Endodermal cell (in vitro differentiated cells): ENCODE measurements around the gene TFAP2A. TPM values are rescaled to one million over a fixed set of nuclear protein-coding genes. Genes with fewer than 3 reads are reported as not detected.

ENCODE experiments used
- DNase-seq: peaks from one replicate; pipeline ENCODE4 v3.0.0-alpha.2; 2017
- H3K27ac ChIP-seq: 2 replicates; pipeline ENCODE4 v1.5.1; 2013; ENCODE audit warnings: mild to moderate bottlenecking, low read depth, low read length, moderate library complexity
- H3K27me3 ChIP-seq: 2 replicates; pipeline ENCODE4 v1.6.1; 2013; ENCODE audit warnings: mild to moderate bottlenecking, low read length, moderate library complexity; ENCODE audit not compliant: insufficient read depth, control insufficient read depth, poor library complexity, severe bottlenecking
- H3K36me3 ChIP-seq: 2 replicates; pipeline ENCODE4 v1.7.0; 2013; ENCODE audit warnings: mild to moderate bottlenecking, low read length, moderate library complexity; ENCODE audit not compliant: control insufficient read depth, insufficient read depth
- H3K4me1 ChIP-seq: one replicate; pipeline ENCODE4 v1.7.0; 2013; ENCODE audit warnings: low read length; ENCODE audit not compliant: control insufficient read depth, insufficient read depth
- H3K4me3 ChIP-seq: 2 replicates; pipeline ENCODE4 v1.5.1; 2013; ENCODE audit warnings: mild to moderate bottlenecking, low read length, moderate library complexity
- H3K9ac ChIP-seq: 2 replicates; pipeline ENCODE4 v1.6.1; 2013; ENCODE audit warnings: mild to moderate bottlenecking, low read length, moderate library complexity; ENCODE audit not compliant: poor library complexity, severe bottlenecking; ENCODE audit errors: extremely low read depth
- H3K9me3 ChIP-seq: 2 replicates; pipeline ENCODE4 v1.6.1; 2013; ENCODE audit warnings: mild to moderate bottlenecking, low read length, moderate library complexity; ENCODE audit not compliant: control insufficient read depth
- H3K27ac Mint-ChIP-seq: 2 replicates; pipeline ENCODE4 v1.8.0; 2020; ENCODE audit warnings: mixed read lengths
- H3K27me3 Mint-ChIP-seq: 2 replicates; pipeline ENCODE4 v1.8.0; 2021; ENCODE audit warnings: mild to moderate bottlenecking, mixed read lengths; ENCODE audit not compliant: insufficient read depth
- H3K36me3 Mint-ChIP-seq: 2 replicates; pipeline ENCODE4 v1.8.0; 2020; ENCODE audit warnings: low read depth, mixed read lengths
- H3K4me1 Mint-ChIP-seq: 2 replicates; pipeline ENCODE4 v1.8.0; 2020; ENCODE audit warnings: mixed read lengths
- H3K4me3 Mint-ChIP-seq: 2 replicates; pipeline ENCODE4 v1.8.0; 2020; ENCODE audit warnings: mild to moderate bottlenecking, moderate library complexity, mixed read lengths
- H3K9me3 Mint-ChIP-seq: 2 replicates; pipeline ENCODE4 v1.8.0; 2020; ENCODE audit warnings: mild to moderate bottlenecking, mixed read lengths
- CTCF ChIP-seq: fragments of 200-600 bp; sonication (generic); conservative IDR thresholded peaks from 2 replicates; pipeline ENCODE4 v1.5.0; 2021; ENCODE audit warnings: antibody characterized with exemption, mild to moderate bottlenecking
- WGBS, 2 experiments: methylation state at CpG; one replicate each; pipeline versions ENCODE4 v1.1.5 to v1.1.7; 2013; ENCODE audit warnings: missing lambda C conversion rate in 2 of 2, mixed read lengths in 1 of 2; ENCODE audit not compliant: insufficient coverage in 1 of 2, insufficient read length in 1 of 2; 5-methylcytosine and 5-hydroxymethylcytosine counted together
- total RNA-seq, 2 donors: library from RNA; stranded (reverse); fragmentation: NEBNext Ultra II Directional in 1 of 2; extraction: Animal tissue kit (Norgen Biotek cat#: 25700) in 1 of 2; gene quantifications; 2 replicates in 1 of 2; 3 replicates in 1 of 2; pipeline ENCODE4 v1.2.1, GENCODE V29; 2021

Gene TFAP2A
- total RNA-seq, 2 donors from 2014 or later, result 0.51 to 0.69 TPM

- Mint-ChIP-seq H3K4me1 (peaks cover 35% of the 10 kb centered on the region), H3K27me3 (peaks cover 92% of the 10 kb centered on the region), H3K9me3 (no peaks in the 10 kb centered on the region), H3K36me3 (no peaks in the 10 kb centered on the region), H3K4me3 (no peak overlapping the region), H3K27ac (no peak overlapping the region)
- Histone ChIP-seq H3K27me3 (peaks cover 87% of the 10 kb centered on the region), H3K4me3 (no peak overlapping the region), H3K36me3 (no peaks in the 10 kb centered on the region), H3K27ac (no peak overlapping the region), H3K9ac (no peak overlapping the region), H3K9me3 (no peaks in the 10 kb centered on the region), H3K4me1 (no peaks in the 10 kb centered on the region)
- WGBS, 2 experiments, result 75 to 89% methylated on average over 3 to 4 of the region's 4 CpGs
- no peak for DNase-seq
- no peak for TF ChIP-seq CTCF
Observed at GRCh38 chr6:10401632-10402223, 13.1 kb downstream of the TFAP2A start.

GRCh38 chr6:10401004-10401536 is 13.8 kb downstream of the TFAP2A start:
- no peaks in the 10 kb centered on the region for H3K36me3 Mint-ChIP-seq
- Histone ChIP-seq H3K4me1 (no peaks in the 10 kb centered on the region), H3K36me3 (no peaks in the 10 kb centered on the region), H3K9ac (no peak overlapping the region), H3K9me3 (no peaks in the 10 kb centered on the region), H3K27me3 (peaks cover 86% of the 10 kb centered on the region), H3K4me3 (no peak overlapping the region), H3K27ac (no peak overlapping the region)
- no peak overlapping the region for H3K4me3 Mint-ChIP-seq
- 51 to 56% methylated on average over 5 to 7 of the region's 9 CpGs for WGBS, 2 experiments
- H3K27ac Mint-ChIP-seq, result no peak overlapping the region
- peaks cover 32% of the 10 kb centered on the region for H3K4me1 Mint-ChIP-seq
- no peaks in the 10 kb centered on the region for H3K9me3 Mint-ChIP-seq
- no peak for DNase-seq
- H3K27me3 Mint-ChIP-seq, result peaks cover 91% of the 10 kb centered on the region
- TF ChIP-seq CTCF, result no peak

GRCh38 chr6:10400330-10400729 is 14.5 kb downstream of the TFAP2A start:
- 60 to 71% methylated on average over 7 of the region's 8 CpGs for WGBS, 2 experiments

More at GRCh38 chr6:10400330-10400729, 14.5 kb downstream of the TFAP2A start:
- Histone ChIP-seq H3K9me3 (no peaks in the 10 kb centered on the region), H3K9ac (no peak overlapping the region), H3K27ac (no peak overlapping the region), H3K27me3 (peaks cover 86% of the 10 kb centered on the region), H3K4me3 (no peak overlapping the region), H3K36me3 (no peaks in the 10 kb centered on the region), H3K4me1 (peaks cover 6% of the 10 kb centered on the region)
- DNase-seq, result peak; percentile 51
- Mint-ChIP-seq H3K9me3 (no peaks in the 10 kb centered on the region), H3K36me3 (no peaks in the 10 kb centered on the region), H3K4me1 (peaks cover 32% of the 10 kb centered on the region), H3K27ac (no peak overlapping the region), H3K4me3 (no peak overlapping the region), H3K27me3 (peaks cover 91% of the 10 kb centered on the region)
- no peak for TF ChIP-seq CTCF
